ENCODE measurements around the gene CLDN9. TPM values are rescaled to one million over a fixed set of nuclear protein-coding genes. Genes with fewer than 3 reads are reported as not detected.

Gene CLDN9
- total RNA-seq, 2 donors from 2014 or later: 4.7 to 11.2 TPM

GRCh38 chr16:2987833-2988232 lies 24.9 kb upstream of the CLDN9 start:
- Histone ChIP-seq H3K36me3 (replicated peaks in 1 of 2; ENCODE audit: insufficient read depth in 1 of 2, low read depth in 2 of 2) (no peaks in the 10 kb centered on the region), H3K4me3 (no peak overlapping the region), H3K4me1 (peaks cover 32% of the 10 kb centered on the region), H3K9me3 (no peaks in the 10 kb centered on the region), H3K27ac (no peak overlapping the region), H3K27me3 (no peaks in the 10 kb centered on the region)
- ATAC-seq (no peak), DNase-seq (no peak)
- TF ChIP-seq CTCF (IDR thresholded peaks at IDR 0.05): no peak
- no peak for TF ChIP-seq POLR2A (IDR thresholded peaks at IDR 0.05)
- intact Hi-C loops (cut with DNase I): no loop called here
- 72% methylated on average over 8 of the region's 8 CpGs; no CpG with 5 or more reads in 1 of the 2 donors for WGBS, 2 donors

GRCh38 chr16:2988590-2989099 lies 24.1 kb upstream of the CLDN9 start:
- DNase-seq: no peak
- ATAC-seq: no peak
- no peak overlapping the region for H3K27ac ChIP-seq
- peaks cover 30% of the 10 kb centered on the region for H3K4me1 ChIP-seq
- no peak for TF ChIP-seq POLR2A (IDR thresholded peaks at IDR 0.05)
- TF ChIP-seq CTCF (IDR thresholded peaks at IDR 0.05): no peak
- intact Hi-C loops (cut with DNase I): no loop called here
- no peak overlapping the region for H3K4me3 ChIP-seq
- 76 to 80% methylated on average over 6 to 7 of the region's 8 CpGs for WGBS, 2 donors
- H3K36me3 ChIP-seq (replicated peaks in 1 of 2; ENCODE audit: insufficient read depth in 1 of 2, low read depth in 2 of 2): no peaks in the 10 kb centered on the region
- H3K27me3 ChIP-seq: no peaks in the 10 kb centered on the region
- no peaks in the 10 kb centered on the region for H3K9me3 ChIP-seq

- no peak overlapping the region for H3K4me3 ChIP-seq
- ATAC-seq (no peak), DNase-seq (no peak)
- TF ChIP-seq CTCF (IDR thresholded peaks at IDR 0.05) (no peak), POLR2A (IDR thresholded peaks at IDR 0.05) (no peak)
- H3K9me3 ChIP-seq: no peaks in the 10 kb centered on the region
- H3K36me3 ChIP-seq (replicated peaks in 1 of 2; ENCODE audit: insufficient read depth in 1 of 2, low read depth in 2 of 2): no peaks in the 10 kb centered on the region
- WGBS, 2 donors: 60 to 67% methylated on average over 6 to 10 of the region's 10 CpGs
- intact Hi-C loops (cut with DNase I): no loop called here
- H3K27me3 ChIP-seq: no peaks in the 10 kb centered on the region
- peaks cover 10% of the 10 kb centered on the region for H3K4me1 ChIP-seq
- H3K27ac ChIP-seq: no peak overlapping the region
These were observed 21.8 kb upstream of the CLDN9 start for GRCh38 chr16:2990891-2991290.

- Histone ChIP-seq H3K36me3 (replicated peaks in 1 of 2; ENCODE audit: insufficient read depth in 1 of 2, low read depth in 2 of 2) (no peaks in the 10 kb centered on the region), H3K27ac (no peak overlapping the region), H3K4me3 (no peak overlapping the region), H3K9me3 (no peaks in the 10 kb centered on the region), H3K4me1 (peaks cover 2% of the 10 kb centered on the region), H3K27me3 (no peaks in the 10 kb centered on the region)
- intact Hi-C loops (cut with DNase I): no loop called here
- 83 to 91% methylated on average over 7 to 12 of the region's 12 CpGs for WGBS, 2 donors
- no peak for ATAC-seq
- DNase-seq: no peak
- TF ChIP-seq POLR2A (IDR thresholded peaks at IDR 0.05) (no peak), CTCF (IDR thresholded peaks at IDR 0.05) (no peak)
These were observed 21.0 kb upstream of the CLDN9 start for GRCh38 chr16:2991566-2992261.
